Sigmoid colon (tissue), 4 donors: ENCODE measurements around the gene KRT3.

Experiments
- CTCF ChIP-seq, 4 experiments: fragments of 450-650 bp in 3 of 4; fragments of 200-600 bp in 1 of 4; IDR thresholded peaks; one replicate each; pipeline ENCODE4 v1.5.1; 2016 to 2019; ENCODE audit warnings: antibody characterized with exemption in 4 of 4, mild to moderate bottlenecking in 3 of 4, moderate library complexity in 2 of 4
- EP300 ChIP-seq, 4 donors: sonication (generic); formaldehyde crosslinking; IDR thresholded peaks; one replicate each; pipeline ENCODE4 v1.6.1; 2017; ENCODE audit warnings: antibody characterized with exemption in 4 of 4
- POLR2A ChIP-seq, 2 donors: fragments of 450-650 bp; IDR thresholded peaks; one replicate each; pipeline ENCODE4 v1.6.1; 2016; ENCODE audit warnings: antibody characterized with exemption in 2 of 2, mild to moderate bottlenecking in 2 of 2, moderate library complexity in 2 of 2
- POLR2AphosphoS5 ChIP-seq, 4 donors: sonication (generic); formaldehyde crosslinking; IDR thresholded peaks; one replicate each; pipeline ENCODE4 v1.6.1; 2017; ENCODE audit warnings: antibody characterized with exemption in 4 of 4

- TF ChIP-seq CTCF (IDR thresholded peaks at IDR 0.05), result no peak
- TF ChIP-seq POLR2A (IDR thresholded peaks at IDR 0.05), result no peak
- no peak for TF ChIP-seq POLR2AphosphoS5 (IDR thresholded peaks at IDR 0.05)
- TF ChIP-seq EP300 (IDR thresholded peaks at IDR 0.05), result no peak
These were observed 41.8 kb downstream of the KRT3 start for GRCh38 chr12:52754135-52754534.
